GM19395 (cell line): ENCODE measurements around the gene LGALS12.

Experiments used
- ATAC-seq: cut with Tn5 transposase; IDR thresholded peaks from one replicate; pipeline ENCODE4 v1.9.1; 2021; ENCODE audit warnings: mild to moderate bottlenecking, moderate library complexity; ENCODE audit not compliant: unreplicated experiment

LGALS12 gene

GRCh38 chr11:63505857-63506528, at the start of gene LGALS12:
LGALS12 (plus strand) TSS chr11:63506084; CDS start chr11:63506459, 375 bp downstream.
- ATAC-seq: no peak

DNA sequence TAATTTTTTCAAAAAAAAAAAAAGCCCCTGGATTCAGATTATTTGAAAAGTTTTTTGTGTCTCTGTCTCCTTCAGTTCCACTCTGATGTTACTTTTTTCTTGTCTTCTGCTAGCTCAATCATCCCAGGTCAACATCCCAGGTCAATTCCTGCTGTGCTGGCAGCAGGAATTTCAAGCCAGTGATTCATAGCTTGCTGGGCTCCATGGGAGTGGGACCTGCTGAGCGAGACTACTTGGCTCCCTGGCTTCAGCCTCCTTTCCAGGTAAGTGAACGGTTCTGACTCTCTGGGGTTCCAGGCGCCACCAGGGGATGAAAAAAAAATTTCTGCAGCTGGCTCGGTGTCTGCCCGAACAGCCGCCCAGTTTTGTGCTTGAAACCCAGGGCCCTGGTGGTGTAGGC, 46.3 kb upstream of the LGALS12 start:
- ATAC-seq: no peak

DNA sequence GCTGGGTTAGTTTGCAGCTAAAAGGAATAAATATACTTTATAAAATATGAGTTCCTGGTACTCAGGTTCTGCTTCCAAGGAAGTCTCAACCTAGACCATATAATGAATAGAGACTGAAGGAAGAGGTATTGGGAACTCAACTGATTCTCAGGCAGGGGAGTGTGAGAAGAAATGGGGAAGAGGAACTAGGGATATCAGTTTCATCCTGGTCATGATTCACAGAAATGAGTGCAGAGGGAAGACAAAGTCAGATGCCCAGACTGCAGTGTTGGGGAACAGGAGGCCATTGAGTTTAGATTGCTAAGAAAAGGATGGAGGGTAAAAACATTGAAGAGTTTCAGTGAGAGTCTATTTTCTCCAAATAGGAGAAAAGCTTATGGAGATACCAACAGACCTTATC, 43.7 kb upstream of the LGALS12 start:
- ATAC-seq: no peak

GRCh38 chr11:63470311-63470710, 35.6 kb upstream of the LGALS12 start:
- ATAC-seq: no peak

DNA sequence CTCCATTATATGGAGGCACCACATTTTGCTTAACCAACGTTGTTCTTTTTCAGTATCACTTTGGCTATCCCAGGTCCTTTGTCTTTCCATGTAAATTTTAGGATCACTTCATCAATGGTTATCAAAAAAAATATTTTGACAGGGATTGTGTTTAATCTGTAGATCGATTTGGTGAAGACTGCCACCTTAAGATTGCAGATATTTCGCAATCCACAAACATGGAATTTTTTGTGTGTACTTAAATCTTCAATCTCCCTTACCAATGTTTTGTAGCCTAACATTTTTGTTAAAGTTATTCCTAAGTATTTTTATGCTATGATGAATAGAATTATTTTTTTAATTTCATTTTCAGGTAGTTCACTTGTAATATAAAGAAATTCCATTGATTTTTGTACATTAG, 33.5 kb upstream of the LGALS12 start:
- ATAC-seq: no peak

DNA sequence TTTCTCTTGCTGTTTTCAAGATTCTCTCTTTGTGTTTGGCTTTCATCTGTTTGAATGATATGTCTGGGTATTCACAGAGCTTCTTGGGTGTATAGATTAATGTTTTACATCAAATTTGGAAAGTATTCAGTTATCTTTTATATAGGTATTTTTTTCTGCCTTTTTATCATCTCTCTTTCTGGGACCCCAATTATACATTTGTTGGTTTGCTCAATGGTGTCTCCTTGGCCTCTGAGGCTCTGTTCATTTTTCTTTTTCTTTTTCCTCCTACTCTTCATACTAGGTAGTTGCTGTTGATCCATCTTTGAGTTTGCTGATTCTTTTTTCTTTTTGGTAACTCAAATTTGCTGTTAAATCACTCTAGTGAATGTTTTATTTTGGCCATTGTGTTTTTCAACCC, 29.3 kb upstream of the LGALS12 start:
- ATAC-seq: no peak

GRCh38 chr11:63478896-63479295, 27.0 kb upstream of the LGALS12 start:
- ATAC-seq: no peak

DNA sequence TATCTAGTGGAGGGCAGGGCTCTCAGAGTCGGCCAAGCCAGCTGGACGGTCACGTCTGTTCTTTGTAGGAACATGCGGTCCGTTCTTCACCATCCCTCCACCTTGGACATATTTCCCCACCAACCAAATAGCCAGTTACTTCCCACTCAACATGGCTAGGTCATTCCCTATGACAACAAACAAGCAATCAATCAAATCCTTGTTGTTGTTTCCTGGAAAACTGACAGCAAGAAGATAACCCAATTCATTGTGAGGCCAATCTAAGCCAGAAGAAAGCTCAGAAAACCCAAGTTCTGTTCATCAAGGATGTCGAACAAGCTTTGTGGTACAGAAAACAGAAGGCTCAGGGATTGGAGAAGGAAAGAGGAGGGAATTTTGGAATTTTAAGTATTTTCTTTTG, 25.8 kb upstream of the LGALS12 start:
- no peak for ATAC-seq

GRCh38 chr11:63485777-63486176, 20.1 kb upstream of the LGALS12 start:
- ATAC-seq: no peak

- no peak for ATAC-seq
These were observed 17.1 kb upstream of the LGALS12 start for GRCh38 chr11:63488789-63489188.

DNA sequence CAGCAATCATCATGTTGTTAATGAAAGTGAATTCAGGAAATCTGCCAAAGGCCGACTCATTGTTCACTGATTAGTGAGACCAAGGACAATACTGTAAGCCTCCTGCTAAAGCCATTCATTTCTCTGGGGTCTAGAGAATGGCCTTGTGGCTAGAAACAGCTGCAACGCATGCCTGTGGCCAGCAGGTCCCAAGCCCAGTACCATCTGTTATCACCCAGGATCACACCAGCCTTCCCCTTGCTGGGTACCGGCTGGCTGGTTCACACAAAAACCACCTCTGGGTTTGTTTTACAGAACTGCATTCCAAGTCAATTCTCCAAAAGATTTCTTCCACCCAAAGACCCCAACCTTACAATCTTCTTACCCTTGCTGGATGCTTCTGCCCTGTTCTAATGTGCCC, 16.0 kb upstream of the LGALS12 start:
- no peak for ATAC-seq

- no peak for ATAC-seq
These were observed 15.2 kb upstream of the LGALS12 start, which contains the start of gene PLAAT5 for GRCh38 chr11:63490551-63491239. PLAAT5 (minus strand) TSS chr11:63491167; CDS start chr11:63491034, 133 bp downstream.

DNA sequence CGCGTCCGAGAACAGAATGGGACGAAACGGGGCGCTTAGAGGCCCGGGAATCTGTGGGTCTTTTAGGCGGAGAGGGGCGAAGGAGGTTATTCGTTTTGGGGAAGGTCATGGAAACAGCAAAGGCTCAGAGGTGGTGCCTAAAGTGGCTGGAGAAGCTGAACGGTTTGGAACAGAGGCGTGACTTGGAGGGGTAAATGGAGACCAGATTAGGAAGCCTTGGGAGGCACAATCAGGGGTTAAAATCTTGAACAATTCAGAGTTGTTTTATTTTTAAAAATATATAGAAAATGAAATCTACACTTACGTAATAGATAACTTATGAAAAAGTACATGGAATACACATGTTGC, 14.7 kb upstream of the LGALS12 start:
- no peak for ATAC-seq

GRCh38 chr11:63491636-63492372, 14.1 kb upstream of the LGALS12 start:
- ATAC-seq: no peak

DNA sequence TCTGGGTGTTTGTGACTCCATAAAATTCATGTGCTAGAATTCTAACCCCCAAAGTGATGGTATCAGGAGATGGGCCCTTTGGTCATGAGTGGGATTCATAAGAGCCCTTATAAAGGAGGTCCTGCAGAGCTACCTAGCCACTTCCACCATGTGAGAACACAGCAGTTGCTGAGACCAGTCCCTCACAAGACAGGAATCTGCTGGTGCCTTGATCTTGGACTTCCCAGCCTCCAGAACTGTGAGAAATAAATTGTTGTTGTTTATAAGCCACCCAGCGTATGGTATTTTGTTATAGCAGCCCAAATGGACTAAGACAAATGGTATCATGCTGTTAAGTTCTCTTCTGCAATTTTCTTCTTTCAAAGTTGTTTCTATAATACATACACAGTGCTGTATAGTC, 13.4 kb upstream of the LGALS12 start:
- ATAC-seq: no peak

DNA sequence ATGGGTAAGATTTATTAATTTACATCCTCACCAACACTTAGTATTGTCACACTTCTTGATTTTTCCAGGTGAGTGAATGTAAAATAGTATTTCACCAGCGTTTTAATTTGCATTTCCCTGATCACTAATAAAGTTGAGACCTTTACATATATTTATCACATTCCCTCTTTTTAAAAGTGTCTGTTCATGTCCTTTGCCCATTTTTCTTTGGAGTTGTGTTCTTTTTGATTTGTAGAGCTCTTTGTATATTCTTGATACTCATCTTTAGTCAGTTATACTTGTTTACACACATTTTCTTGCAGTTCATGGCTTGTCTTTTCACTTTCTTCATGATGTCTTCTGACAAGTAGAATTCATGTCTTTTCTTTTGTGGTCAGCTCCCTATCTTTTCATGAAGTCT, 12.8 kb upstream of the LGALS12 start:
- no peak for ATAC-seq

DNA sequence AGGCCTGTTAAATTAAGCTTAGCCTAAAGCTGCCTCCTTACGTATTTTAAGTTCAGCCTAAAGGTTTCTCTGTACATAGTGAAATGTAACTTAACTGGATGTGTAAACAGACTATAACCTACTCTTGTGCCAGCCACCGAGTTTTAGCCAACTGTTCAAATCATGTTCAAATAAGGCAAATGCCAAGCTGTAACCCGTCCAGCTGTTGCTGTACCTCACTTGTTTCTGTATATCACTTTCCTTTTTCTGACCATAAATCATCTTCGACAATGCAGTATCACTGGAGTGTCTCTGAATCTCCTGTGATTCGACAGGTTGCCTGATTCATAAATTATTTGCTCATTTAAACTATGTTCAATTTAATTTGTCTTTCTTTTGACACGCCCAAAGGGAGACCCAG, 10.9 kb upstream of the LGALS12 start:
- no peak for ATAC-seq

GRCh38 chr11:63499874-63500273, 6.0 kb upstream of the LGALS12 start:
- ATAC-seq: no peak

- ATAC-seq: no peak
These were observed 4.6 kb upstream of the LGALS12 start for GRCh38 chr11:63501236-63501635.

DNA sequence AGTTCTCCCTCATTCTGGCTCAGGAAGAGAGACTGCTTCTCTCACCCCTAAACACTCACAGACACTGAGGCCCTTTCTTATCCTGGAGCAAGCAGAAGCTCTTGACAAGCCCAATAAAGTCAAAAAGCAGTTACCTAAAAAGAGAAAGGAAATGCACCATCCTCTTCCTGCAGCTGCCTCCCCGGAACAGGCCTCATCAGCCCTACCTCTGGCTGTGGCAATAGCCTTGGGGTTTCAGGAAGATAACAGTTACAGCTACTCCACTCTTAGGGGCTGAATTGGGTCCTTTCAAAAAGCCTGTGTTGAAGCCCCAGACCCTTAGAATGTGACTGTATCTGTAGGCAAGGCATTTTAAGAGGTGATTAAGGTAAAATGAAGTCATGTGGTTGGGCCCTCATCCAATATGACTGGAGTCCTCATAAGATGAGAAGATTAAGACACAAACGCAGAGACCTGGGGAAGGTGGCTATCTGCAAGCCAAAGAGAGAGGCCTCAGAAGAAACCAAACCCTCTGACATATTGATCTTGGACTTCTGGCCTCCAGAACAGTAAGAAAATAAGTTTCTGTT, 3.5 kb upstream of the LGALS12 start:
- ATAC-seq: no peak

DNA sequence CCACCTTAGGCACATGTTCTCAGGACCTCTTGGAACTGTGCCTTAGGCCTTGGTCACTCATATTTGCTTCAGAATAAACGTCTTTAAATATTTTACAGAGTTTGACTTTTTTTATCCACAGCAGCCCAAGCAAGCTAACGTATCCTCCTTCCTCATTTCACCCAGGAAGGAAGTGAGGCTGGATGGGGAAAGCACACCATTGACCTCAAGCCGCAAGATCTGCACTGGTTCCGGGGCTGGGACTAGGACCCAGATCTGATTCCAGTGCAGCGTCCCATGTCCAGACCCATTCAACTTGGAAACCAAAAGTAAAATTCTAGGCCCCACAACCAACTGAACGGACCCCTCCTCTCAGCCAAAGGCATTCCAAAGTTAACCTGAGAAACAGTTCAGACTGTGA, 2.4 kb upstream of the LGALS12 start:
- ATAC-seq: no peak

- ATAC-seq: no peak
These were observed 1.8 kb upstream of the LGALS12 start for GRCh38 chr11:63504054-63504453.
